PC-9 (cell line): ENCODE results near the gene KLF15.

Source experiments
- CTCF ChIP-seq: fragments of 200-600 bp; sonication (generic); conservative IDR thresholded peaks from 2 replicates; pipeline ENCODE4 v1.6.1; 2017; ENCODE audit warnings: mixed run types, antibody characterized with exemption, mild to moderate bottlenecking, moderate library complexity
- EZH2 ChIP-seq: fragments of 200-600 bp; sonication (generic); IDR thresholded peaks from 2 replicates; pipeline ENCODE4 v1.8.0; 2017; ENCODE audit warnings: antibody characterized with exemption, low read depth

- TF ChIP-seq CTCF (no peak; the same call in 1 of the 2 replicates), EZH2 (no peak)
These were observed 12.3 kb upstream of the KLF15 start for GRCh38 chr3:126369490-126369889.
